H1 (cell line): Measurements from ENCODE around the gene PFN3. TPM values are rescaled to one million over a fixed set of nuclear protein-coding genes. Genes with fewer than 3 reads are reported as not detected.
A peak's percentile ranks its signal among the peaks of the same experiment; 100 is the strongest.

Experiments used
- CHD1 ChIP-seq: IDR thresholded peaks from 2 replicates; pipeline ENCODE4 v1.6.1; 2012; ENCODE audit warnings: low read depth, low read length, improper control_type of control experiment
- CREB1 ChIP-seq: IDR thresholded peaks from 2 replicates; pipeline ENCODE4 v1.6.1; 2012; ENCODE audit warnings: inconsistent platforms
- CTBP2 ChIP-seq: IDR thresholded peaks from 2 replicates; pipeline ENCODE4 v1.7.0; 2011; ENCODE audit warnings: borderline replicate concordance, mild to moderate bottlenecking, moderate library complexity, mixed read lengths, low read length; ENCODE audit not compliant: insufficient read depth, insufficient read length
- HDAC6 ChIP-seq: IDR thresholded peaks from one replicate; pipeline ENCODE4 v1.7.1; 2012; ENCODE audit warnings: low read depth, mild to moderate bottlenecking, inconsistent platforms, low read length, moderate library complexity
- KDM1A ChIP-seq: fragments of 200-600, 300-600 bp; sonication (generic); IDR thresholded peaks from 2 replicates; pipeline ENCODE4 v1.7.1; 2016; ENCODE audit warnings: mild to moderate bottlenecking, low read length, borderline replicate concordance
- PHF8 ChIP-seq: fragments of 200-600 bp; sonication (generic); conservative IDR thresholded peaks from 2 replicates; pipeline ENCODE4 v1.7.1; 2012; ENCODE audit warnings: low read depth, mild to moderate bottlenecking, inconsistent platforms, low read length, moderate library complexity
- POLR2AphosphoS5 ChIP-seq: IDR thresholded peaks from 2 replicates; pipeline ENCODE4 v1.6.1; 2011; ENCODE audit warnings: low read depth, low read length
- SP1 ChIP-seq: IDR thresholded peaks from 2 replicates; pipeline ENCODE4 v1.6.1; 2011; ENCODE audit warnings: low read depth, low read length
- polyA plus RNA-seq, 7 experiments: library from polyadenylated mRNA; depleted of rRNA in 3 of 7; stranded (reverse) in 5 of 7; unstranded in 2 of 7; fragments of >200 nt in 5 of 7; fragments of 200-250 nt in 2 of 7; gene quantifications; 1 replicate in 5 of 7; 2 replicates in 1 of 7; 4 replicates in 1 of 7; pipeline versions ENCODE4 v1.2.1 to v1.2.3, GENCODE V29; 2011 to 2013; ENCODE audit warnings: missing spikeins in 2 of 7, mixed read lengths in 2 of 7
- total RNA-seq: library from RNA; stranded (reverse); fragmentation: NEBNext Ultra II Directional; extraction: Animal tissue kit (Norgen Biotek cat#: 25700); gene quantifications from 2 replicates; pipeline ENCODE4 v1.2.1, GENCODE V29; 2021

The PFN3 gene
- total and polyA plus RNA-seq, 2 of the 8 experiments (the other 6 are each of a cell fraction or from before 2014, with no cell fraction given), result not detected

DNA sequence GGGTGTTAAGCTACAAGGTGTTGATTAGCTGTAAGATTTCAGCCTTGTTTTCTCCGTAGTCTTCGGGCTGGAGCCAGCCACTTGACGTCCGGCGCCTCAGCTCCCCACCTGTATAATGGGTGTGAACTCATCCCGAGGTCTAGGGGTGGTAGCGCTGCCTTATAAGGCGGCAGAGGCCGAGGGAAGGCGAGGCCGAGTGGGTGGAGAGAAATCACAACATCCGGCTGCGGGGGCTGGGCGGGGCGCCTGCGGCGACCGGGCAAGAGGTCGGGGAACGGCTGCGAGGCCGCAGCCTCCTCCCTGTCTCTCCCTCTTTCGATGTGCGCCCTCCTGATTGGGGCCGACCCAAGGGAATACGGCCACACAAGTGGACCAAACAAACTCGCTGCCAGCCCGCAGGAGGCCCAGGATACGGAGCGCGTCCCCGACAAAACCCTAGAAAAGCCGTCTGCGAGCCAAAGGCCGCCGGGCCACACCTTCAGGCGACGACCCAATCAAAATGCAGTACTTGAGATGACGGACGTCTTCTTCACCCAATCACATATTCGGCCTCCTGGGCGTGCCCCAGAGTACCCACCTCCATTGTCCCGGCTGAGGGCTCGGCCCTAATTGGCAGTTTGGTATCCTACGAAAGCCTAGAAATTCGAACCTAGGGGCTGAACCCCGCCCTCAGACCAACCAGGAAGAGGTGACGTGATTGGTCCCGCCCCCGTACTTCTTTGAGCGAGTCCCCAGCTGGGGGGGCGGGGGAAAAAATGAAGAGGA lies 25.5 kb upstream of the PFN3 start (continued):
- TF ChIP-seq KDM1A (peak; percentile 100), CHD1 (no peak), CTBP2 (no peak), PHF8 (peak; percentile 97), CREB1 (peak; percentile 80), POLR2AphosphoS5 (peak; percentile 82), SP1 (peak; percentile 97), HDAC6 (no peak)
